NOMO-1 treated with DMSO at 0.1 percent for 48 hours (cell line): ENCODE measurements around the gene ATXN2L.
A peak's percentile ranks its signal among the peaks of the same experiment; 100 is the strongest.

Experiments
- DNase-seq: peaks from one replicate; lab custom pipeline; 2025; ENCODE audit not compliant: unreplicated experiment; lab: John Stamatoyannopoulos, UW

Gene ATXN2L

DNA sequence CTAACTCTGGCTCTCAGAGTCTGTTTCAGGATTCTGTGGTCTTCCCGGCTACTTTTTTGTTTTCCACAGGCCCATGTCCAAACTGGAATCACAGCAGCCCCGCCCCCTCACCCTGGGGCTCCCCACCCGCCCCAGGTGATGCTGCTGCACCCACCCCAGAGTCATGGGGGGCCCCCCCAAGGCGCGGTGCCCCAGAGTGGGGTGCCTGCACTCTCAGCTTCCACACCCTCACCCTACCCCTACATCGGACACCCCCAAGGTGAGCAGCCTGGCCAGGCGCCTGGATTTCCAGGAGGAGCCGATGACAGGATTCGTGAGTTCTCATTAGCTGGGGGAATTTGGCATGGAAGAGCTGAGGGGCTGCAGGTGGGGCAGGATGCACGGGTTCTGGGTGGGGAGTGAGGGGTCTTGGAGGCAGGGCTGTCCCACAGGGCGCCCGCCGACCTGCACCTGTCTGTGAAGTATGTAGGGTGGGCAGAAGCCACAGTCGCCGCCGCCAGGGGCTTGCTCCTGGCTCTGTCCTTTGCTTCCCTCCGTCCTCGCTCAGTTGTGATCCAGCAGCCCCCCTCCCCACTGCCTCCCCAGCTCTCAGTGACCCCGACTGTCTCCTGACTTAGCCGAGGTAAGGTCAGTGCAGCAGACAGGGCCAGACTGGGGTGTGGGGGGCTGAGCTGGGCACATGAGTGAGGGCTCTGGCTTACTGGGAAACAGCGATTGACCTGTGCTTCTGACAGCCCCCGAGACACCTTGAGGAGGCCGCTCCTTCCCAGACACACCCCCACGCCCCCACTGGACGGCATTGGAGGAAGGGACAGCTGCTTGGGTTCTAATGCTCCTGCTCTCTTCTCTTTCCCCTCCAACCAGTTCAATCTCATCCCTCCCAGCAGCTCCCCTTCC is 13.3 kb downstream of the ATXN2L start:
- DNase-seq = no peak

DNA sequence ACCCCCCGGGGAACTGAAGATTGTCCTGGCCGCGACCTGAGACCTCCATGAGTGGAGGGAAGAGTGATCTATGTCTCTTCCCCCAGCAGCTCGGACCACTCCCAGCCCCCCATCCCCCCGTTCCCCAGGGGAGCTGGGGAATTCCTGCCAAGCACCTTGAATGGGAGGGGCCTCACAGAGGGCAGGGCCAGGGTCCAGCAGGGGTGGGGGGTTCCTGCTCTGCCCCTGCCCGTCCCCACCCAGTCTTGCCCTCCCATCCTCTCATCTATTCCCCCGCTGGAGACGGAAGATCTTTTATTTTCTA is 13.9 kb downstream of the ATXN2L start:
- DNase-seq = no peak

DNA sequence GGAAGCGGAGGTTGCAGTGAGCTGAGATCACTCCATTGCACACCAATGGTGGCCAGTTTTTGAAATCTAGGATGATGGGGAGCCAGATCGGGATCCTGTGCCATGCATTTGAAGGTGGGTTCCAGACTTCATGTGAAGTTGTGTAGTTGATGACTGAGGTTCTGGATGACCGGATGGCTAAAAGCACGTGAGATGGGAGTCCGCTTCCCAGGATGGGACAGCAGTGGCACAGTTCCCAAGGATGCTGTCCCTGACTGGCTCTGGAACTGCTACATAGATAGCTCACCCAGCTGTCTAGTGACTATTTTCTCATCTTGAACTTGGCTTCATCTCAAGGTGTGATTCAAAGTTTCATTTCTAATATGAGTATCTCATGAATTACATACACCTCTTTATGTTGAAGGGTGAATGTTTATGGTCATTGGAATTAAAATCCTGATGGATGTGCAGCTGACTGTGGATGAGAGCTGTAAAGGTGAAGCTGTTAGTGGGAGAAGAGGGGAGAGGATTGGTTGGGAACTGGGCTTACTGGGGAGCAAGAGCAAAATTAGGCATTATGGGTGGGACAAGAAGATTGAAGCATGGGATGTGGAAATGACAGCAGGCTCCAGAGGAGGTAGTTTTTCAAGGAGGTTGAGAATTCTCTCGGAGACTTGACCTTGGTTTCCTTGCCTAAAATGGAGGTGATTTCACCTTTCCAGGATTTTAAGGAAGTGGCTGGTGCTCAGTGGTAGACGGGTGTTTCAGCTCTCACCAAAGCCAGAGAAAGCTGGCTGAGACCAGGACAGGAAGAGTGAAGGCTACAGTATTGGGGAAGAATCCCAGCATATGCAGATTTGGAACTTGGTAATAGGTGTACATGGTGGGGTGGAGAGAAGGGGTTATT is 15.1 kb downstream of the ATXN2L start:
- no peak for DNase-seq

DNA sequence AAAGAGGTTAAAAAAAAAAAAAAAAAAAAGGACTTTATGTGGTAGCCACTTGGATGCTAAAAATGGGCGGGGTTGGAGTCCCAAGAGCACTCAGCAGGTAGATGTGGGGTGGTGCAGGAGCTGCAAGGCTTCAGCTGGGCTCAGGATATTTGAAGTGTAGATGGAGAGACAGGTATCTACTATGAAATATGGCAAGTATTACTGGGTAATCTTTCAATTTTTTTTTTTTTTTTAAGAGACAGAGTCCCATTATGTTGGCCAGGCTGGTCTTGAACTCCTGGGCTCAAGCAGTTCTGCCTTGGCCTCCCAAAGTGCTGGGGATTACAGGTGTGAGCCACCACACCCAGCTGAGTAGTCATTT is 15.7 kb downstream of the ATXN2L start:
- no peak for DNase-seq

DNA sequence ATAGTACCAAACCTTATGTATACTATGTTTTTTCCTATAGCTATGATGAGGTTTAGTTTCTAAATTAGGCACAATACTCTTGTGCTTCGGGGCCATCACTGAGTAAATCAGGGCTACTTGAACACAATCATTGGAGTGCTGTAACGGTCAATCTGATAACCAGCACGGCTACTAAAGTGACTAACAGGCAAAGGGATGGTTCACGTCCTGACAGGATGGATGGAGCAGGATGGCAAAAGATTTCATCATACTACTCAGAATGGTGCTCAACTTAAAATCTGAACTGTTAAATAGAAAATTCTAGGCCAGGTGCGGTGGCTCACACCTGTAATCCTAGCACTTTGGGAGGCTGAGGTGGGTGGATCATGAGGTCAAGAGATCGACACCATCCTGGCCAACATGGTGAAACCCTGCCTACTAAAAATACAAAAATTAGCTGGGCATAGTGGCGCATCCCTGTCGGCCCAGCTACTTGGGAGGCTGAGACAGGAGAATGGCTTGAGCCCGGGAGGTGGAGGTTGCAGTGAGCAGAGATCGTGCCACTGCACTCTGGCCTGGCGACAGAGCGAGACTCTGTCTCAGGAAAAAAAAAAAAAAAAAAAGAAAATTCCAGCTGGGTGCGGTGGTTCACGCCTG is 16.3 kb downstream of the ATXN2L start:
- no peak for DNase-seq

DNA sequence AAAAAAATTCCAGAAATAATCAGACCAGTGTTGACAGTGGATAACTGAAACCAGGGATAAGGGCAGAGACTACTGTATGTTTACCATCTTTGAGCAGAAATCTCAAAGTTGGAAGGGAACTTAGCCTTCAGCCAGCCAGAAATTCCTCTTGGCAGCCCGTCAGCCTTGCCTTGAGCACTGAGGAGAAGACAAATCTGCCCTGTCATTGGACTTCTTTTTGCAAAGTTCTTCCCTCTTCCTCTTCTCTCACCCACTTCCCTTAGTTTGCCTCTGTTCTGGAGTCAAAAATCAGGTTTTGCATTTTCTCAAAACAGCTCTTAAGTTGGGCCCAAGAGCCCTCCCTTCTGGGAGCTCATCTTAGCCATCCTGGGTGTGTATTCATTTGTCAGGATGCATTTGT is 17.1 kb downstream of the ATXN2L start:
- DNase-seq = no peak

DNA sequence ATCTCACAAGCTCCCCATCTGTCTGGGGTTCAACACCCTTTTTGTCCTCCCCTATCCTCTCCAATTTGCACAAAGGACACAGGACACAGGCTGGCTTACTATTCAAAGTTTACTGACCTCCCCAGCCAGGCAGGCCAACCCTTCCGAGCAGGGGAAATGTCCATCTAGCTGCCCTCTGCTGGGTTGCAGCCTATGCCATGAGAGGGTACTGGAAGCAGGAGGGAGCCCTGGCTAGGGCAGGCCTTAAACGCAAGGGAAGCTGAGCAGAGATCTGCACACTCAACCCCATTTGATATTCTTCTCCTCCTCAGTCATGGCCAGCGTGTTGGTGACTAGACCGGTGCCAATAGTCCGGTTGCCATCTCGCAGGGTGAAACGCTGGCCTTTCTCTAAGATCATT is 19.9 kb downstream of the ATXN2L start:
- DNase-seq = no peak

DNA sequence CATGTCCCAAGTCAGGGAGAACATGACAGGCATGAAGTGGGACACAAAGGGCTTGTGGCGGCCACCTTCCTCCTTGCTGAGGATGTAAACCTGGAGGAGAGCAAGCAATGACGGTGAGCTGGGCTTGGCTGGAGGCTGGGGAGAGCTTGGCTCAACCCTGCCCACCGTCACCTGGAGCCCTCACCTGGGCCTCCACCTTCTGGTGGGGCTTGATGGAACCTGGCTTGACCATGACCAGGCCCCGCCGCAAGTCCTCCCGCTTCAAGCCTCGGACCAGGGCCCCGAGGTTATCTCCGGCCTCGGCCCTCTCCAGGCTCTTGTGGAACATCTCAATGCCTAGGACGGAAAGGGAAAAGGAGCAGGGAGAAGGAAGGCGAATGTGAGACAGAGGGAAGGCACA is 21.0 kb downstream of the ATXN2L start:
- no peak for DNase-seq

DNA sequence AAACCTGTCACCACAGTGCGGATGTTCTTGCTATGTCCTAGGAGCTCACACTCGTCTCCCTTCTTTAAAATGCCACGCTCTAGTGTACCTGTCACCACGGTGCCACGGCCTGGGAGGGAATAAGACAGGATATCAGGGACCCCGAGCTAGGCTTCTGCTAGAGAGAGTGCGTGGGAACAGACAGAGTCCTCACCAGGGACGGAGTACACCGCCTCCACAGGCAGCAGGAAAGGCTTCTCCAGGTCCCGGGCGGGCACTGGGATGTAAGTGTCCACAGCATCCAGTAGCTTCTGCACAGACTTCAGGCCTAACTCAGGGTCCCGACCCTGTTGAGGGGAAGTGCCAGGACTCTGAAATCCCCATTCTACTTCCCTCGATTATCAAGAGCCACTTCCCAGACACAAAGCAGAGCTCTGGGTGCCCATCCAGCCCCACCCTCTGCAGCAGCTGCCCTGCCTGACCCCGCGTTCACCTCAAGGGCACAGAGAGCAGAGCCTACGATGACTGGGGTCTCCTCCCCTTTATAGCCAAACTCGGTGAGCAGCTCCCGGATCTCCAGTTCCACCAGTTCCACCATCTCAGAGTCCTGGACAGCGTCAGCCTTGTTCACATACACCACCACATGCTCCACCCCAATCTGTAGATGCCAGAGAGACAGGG is 21.6 kb downstream of the ATXN2L start:
- no peak for DNase-seq

DNA sequence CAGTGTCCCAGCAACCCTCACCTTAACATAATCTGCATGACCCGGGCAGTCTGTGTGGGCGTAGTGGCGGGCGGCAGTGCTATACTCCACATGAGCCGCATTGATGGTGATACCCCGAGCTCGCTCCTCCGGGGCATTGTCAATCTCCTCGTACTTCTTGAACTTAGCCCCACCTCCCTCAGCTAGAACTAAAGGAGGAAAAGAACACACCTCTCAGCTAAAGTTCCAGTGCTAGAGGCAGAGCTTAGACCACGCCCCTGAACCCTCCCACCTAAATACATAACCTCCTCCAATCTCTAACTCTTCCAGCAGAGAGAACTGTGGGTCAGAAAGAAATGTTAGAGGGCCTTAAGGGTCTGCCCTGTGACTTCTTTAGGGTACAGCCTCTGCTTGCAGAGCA is 22.5 kb downstream of the ATXN2L start:
- peak; percentile 62 for DNase-seq

DNA sequence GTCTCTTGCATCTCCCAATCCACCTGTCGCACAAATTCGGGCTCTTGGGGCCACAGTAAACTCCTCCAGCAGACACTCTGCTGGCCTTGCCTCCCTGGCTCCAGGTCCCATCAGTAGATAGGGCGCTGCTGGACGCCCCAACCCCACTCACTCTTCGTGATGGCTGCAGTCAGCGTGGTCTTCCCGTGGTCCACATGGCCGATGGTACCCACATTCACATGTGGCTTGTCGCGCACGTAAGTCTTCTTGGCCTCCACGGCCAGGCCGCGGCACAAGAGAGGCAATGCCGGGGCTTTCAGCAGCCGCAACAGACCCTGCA is 22.9 kb downstream of the ATXN2L start:
- no peak for DNase-seq

DNA sequence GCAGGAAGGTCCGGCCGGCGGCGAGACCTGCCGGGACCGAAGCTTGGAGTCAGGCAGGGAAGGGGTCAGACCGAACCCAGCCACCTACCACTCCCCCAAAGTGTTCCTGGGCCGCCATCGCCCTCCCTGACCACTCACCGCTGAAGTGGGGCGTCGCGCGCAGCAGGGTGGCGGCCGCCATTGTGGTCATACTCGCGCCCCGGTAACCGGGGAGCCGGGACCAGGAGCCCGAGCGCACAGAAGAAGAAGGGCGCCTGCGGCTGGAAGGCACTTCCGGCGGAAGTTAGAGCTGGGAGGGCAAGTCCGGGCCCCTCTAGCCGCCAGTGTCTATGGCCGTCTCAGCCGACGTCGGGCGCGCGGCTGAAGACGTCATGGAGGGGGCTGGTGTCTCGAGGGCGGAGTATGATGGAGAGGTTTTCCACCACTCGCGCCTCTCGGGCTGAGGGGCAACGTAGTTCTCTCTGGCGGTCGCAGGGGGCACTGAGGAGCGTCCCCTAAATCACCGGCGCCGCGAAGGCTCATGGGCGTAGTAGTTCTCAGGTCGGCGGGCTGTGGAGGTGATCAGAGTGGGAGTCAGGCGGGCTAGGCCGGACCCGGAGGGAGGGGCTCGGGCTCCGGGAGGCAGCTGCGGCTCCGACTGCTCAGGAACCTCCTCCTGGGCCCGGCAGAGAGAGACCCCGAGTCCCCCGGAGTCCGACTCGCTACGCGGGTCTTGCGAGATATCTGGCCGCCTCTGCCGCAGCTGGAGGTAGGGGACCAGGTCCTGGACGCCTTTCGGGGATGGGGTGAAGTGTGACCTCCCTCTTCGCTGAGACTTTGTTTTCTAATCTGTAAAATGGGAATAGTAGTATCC is 23.5 kb downstream of the ATXN2L start, which contains the start of gene TUFM:
Gene TUFM, minus strand, starts transcription at position 269 of the 853 bp plus-strand sequence. Its CDS starts 79 bp downstream, at position 190.
- peak; percentile 99 for DNase-seq

DNA sequence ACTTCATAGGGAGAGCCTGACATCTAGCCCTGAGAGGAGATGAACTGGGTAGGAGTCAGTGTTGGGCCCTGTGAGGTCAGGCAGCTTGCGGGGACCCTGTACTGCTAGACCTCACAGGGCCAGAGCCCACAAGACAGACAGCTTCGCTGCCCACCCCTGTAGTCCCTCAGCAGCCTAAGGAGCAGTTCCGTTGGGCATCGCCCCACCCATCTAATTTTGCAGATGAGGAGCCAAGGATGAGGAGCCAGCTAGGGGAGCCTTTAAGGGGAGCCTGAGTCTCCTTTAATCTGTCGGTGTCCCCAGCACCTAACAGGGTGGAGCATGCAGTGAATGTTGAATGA is 24.1 kb downstream of the ATXN2L start:
- DNase-seq = no peak

DNA sequence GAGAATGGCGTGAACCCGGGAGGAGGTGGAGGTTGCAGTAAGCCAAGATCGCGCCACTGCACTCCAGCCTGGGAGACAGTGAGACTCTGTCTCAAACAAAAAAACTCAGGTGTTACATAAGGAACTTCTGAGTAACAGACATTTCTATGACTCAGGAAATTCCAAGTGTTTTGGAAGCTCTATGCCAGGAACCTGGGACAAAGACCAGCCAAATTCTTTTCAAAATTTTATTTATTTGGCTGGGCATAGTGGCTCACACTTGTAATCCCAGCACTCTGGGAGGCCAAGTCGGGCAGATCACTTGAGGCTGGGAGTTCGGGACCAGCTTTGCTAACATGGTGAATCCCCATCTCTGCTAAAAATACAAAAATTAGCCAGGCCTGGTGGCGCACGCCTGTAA is 35.6 kb downstream of the ATXN2L start:
- no peak for DNase-seq

DNA sequence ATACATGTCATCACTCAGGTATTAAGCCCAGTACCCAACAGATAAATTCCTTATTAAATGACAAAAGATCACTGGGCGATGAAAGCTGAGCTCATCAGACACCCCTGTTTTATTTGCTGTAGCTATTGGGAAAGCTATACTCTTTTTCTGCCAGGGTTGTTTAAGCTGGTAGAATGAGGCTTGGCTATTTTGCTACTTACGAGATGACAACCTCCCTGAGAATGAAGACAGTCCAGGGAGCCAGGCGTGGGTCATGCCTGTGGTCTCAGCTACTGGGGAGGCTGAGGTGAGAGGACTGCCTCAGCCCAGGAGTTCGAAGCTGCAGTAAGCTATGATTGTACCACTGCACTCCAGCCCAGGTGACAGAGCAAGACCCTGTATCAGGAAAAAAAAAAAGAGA is 36.5 kb downstream of the ATXN2L start:
- DNase-seq = no peak

DNA sequence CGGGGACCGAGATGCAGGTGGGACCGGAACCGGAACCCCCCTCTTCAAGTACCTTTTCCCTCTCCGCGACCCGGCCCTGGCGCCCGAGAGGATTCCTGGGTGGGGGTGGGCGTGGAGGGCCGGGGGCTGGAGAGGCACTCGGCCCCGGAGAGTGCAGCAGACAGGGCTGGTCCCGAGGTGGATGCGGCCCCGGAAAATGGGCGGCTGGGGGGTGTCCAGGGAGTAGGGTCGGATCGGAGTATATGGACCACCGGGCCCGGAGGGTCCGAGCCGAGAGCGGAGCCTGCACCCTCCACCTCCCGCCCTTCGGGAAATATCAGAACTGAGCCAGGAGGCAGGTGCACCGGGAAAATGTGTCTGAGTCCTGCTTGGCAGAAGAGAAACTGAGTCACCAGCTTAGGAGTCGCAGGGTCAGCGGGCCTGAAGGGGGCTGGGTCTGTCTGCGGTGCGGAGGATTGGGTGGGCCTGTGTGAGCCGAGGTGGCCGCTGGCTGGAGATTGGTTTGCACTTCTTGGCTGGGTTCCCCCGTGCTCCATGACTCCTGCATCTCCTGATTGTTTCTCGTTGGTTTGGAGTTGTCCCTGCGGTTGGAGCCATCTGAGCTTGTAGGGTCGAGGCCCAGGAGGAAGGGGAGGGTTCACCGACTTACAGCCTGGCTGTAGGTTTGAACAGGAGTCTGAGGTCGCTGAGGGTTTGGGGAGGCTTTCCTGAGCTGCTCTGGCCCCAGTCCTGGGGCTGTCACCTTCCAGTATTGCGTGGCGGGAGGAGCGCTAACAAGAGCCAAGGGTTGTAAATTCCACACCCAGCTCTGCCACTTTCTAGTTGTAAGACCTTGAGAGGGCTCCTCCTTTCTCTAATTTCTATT is 41.4 kb downstream of the ATXN2L start:
- no peak for DNase-seq

DNA sequence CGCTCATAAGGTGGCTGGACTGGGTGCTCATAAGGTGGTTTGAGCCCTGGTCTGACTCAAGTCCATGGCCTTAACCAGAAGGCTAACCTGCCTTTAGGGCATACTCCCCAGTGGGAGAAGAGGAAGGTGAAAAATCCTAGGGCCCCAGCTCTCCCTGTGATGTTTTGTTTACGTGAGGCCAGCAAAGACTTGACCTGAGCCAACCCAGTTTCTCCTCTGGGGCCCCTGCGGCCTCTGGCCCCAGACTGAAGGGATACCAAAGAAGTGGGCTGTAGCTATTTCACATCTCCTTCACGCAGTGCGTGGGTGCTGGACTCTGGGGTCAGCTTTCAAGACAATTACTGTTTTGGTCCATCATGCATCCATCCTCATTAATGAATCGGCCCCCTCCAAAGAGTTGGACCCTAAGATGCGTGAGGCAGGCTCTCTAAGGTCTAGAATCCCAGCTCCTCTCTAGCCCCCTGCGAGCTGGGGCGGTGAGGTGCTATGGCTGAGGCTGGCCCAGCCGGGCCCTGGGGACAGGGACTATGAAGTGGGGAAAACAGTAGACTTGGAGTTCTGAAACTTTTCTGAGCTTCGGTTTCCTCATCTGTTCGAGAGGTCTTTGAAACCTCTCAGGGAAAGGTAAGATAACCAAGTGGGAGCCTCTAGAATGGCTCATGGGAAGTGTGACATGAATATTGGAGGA is 42.3 kb downstream of the ATXN2L start:
- no peak for DNase-seq

DNA sequence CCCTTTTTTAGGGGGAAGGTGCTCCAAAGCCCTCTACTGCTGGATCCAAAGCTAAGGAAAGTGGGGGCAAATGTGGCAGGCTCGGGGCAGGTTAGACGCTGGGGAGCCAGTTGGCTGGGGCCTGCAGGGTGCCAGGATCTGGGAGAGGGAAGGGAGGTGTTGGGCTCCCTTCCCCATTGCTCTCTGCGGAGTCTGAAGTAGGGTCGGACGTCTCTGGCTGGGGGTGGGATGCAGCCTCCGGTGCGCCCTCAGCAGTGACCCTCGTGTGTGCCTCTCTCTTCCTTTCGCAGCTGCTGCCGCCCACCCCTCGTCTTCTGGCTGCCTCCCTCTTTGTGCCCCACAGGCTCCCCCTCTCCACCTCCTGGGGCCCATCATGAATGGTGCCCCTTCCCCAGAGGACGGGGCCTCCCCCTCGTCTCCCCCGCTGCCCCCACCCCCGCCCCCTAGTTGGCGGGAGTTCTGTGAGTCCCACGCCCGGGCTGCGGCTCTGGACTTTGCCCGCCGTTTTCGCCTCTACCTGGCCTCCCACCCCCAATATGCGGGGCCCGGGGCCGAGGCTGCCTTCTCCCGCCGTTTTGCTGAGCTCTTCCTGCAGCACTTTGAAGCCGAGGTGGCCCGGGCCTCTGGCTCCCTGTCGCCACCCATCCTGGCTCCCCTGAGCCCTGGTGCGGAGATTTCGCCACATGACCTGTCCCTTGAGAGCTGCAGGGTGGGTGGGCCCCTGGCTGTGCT is 43.1 kb downstream of the ATXN2L start:
- no peak for DNase-seq

DNA sequence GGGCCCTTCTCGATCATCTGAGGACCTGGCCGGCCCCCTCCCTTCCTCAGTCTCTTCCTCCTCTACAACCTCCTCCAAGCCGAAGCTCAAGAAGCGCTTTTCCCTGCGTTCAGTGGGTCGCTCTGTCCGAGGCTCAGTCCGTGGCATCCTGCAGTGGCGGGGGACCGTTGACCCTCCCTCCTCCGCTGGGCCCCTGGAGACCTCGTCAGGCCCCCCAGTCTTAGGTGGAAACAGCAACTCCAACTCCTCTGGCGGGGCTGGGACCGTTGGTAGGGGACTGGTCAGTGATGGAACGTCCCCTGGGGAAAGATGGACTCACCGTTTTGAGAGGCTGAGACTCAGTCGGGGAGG is 43.6 kb downstream of the ATXN2L start:
- no peak for DNase-seq
